CD14-positive monocyte (primary cell): ENCODE measurements around the gene CCND3. TPM values are rescaled to one million over a fixed set of nuclear protein-coding genes. Genes with fewer than 3 reads are reported as not detected.

Experiments used
- DNase-seq, 3 donors: peaks; one replicate each; pipeline ENCODE4 v3.0.0-alpha.2; 2011 to 2022
- H2AFZ ChIP-seq: 2 replicates; pipeline ENCODE4 v1.6.0; 2012; ENCODE audit warnings: mild to moderate bottlenecking, low read depth, low read length, inconsistent platforms; ENCODE audit not compliant: insufficient read depth, poor library complexity, severe bottlenecking
- H3K27ac ChIP-seq, 2 donors: 1 replicate in 1 of 2; 2 replicates in 1 of 2; pipeline ENCODE4 v1.5.1; 2012 to 2013; ENCODE audit warnings: low read length in 2 of 2, control low read depth in 1 of 2, inconsistent platforms in 1 of 2, low read depth in 1 of 2, mild to moderate bottlenecking in 1 of 2
- H3K27me3 ChIP-seq, 2 donors: one replicate each; pipeline versions ENCODE4 v1.6.0 to v1.6.1; 2011 to 2013; ENCODE audit warnings: low read length in 2 of 2; ENCODE audit not compliant: control insufficient read depth in 2 of 2, insufficient read depth in 2 of 2
- H3K36me3 ChIP-seq, 2 donors: replicated peaks in 1 of 2; 1 replicate in 1 of 2; 2 replicates in 1 of 2; pipeline versions ENCODE4 v1.5.1 to v1.6.1; 2012 to 2013; ENCODE audit warnings: low read length in 2 of 2, control low read depth in 1 of 2, inconsistent platforms in 1 of 2, mild to moderate bottlenecking in 1 of 2; ENCODE audit not compliant: insufficient read depth in 2 of 2, control insufficient read depth in 1 of 2
- H3K4me1 ChIP-seq, 2 donors: 1 replicate in 1 of 2; 2 replicates in 1 of 2; pipeline versions ENCODE4 v1.5.1 to v1.6.1; 2012 to 2013; ENCODE audit warnings: low read length in 2 of 2, control low read depth in 1 of 2, inconsistent platforms in 1 of 2, mild to moderate bottlenecking in 1 of 2, moderate library complexity in 1 of 2; ENCODE audit not compliant: insufficient read depth in 2 of 2, control insufficient read depth in 1 of 2
- H3K4me2 ChIP-seq: replicated peaks from 2 replicates; pipeline ENCODE3; 2012; ENCODE audit warnings: low read length, moderate library complexity, mild to moderate bottlenecking; ENCODE audit not compliant: poor library complexity, severe bottlenecking; ENCODE audit errors: extremely low read depth
- H3K4me3 ChIP-seq, 3 experiments: fragments of 200-600 bp in 1 of 3; sonication (generic) in 1 of 3; replicated peaks in 1 of 3; 1 replicate in 2 of 3; 2 replicates in 1 of 3; pipeline ENCODE4 v1.5.1; 2011 to 2013; ENCODE audit warnings: low read length in 3 of 3, mild to moderate bottlenecking in 3 of 3, control low read depth in 2 of 3, low read depth in 2 of 3, inconsistent platforms in 1 of 3, moderate library complexity in 1 of 3
- H3K79me2 ChIP-seq: 2 replicates; pipeline ENCODE4 v1.6.0; 2012; ENCODE audit warnings: mild to moderate bottlenecking, control low read depth, inconsistent platforms, low read length, moderate library complexity; ENCODE audit not compliant: insufficient read depth
- H3K9ac ChIP-seq: 2 replicates; pipeline ENCODE4 v1.6.0; 2017; ENCODE audit warnings: low read length, mild to moderate bottlenecking; ENCODE audit not compliant: insufficient read depth, poor library complexity, severe bottlenecking
- H3K9me3 ChIP-seq, 2 donors: replicated peaks in 1 of 2; 1 replicate in 1 of 2; 2 replicates in 1 of 2; pipeline versions ENCODE4 v1.5.1 to v1.6.1; 2012 to 2013; ENCODE audit warnings: low read length in 2 of 2, control low read depth in 1 of 2; ENCODE audit not compliant: control insufficient read depth in 1 of 2, insufficient read depth in 1 of 2
- H4K20me1 ChIP-seq: 2 replicates; pipeline ENCODE4 v1.6.0; 2012; ENCODE audit warnings: mild to moderate bottlenecking, low read length, control low read depth, moderate library complexity; ENCODE audit not compliant: insufficient read depth
- H3K27ac Mint-ChIP-seq, 7 donors: one replicate each; pipeline ENCODE4 v1.8.0; 2020; ENCODE audit warnings: mild to moderate bottlenecking in 7 of 7, mixed read lengths in 7 of 7, moderate library complexity in 6 of 7, inconsistent platforms in 2 of 7
- H3K27me3 Mint-ChIP-seq, 3 donors: one replicate each; pipeline ENCODE4 v1.8.0; 2021 to 2022; ENCODE audit warnings: low read depth in 3 of 3, mild to moderate bottlenecking in 3 of 3, mixed read lengths in 3 of 3, moderate library complexity in 3 of 3, inconsistent platforms in 1 of 3
- H3K36me3 Mint-ChIP-seq, 2 donors: one replicate each; pipeline ENCODE4 v1.8.0; 2020; ENCODE audit warnings: mixed read lengths in 2 of 2, inconsistent platforms in 1 of 2, mild to moderate bottlenecking in 1 of 2
- H3K4me1 Mint-ChIP-seq: one replicate; pipeline ENCODE4 v1.8.0; 2020; ENCODE audit warnings: mild to moderate bottlenecking, mixed read lengths
- H3K4me3 Mint-ChIP-seq, 2 donors: one replicate each; pipeline ENCODE4 v1.8.0; 2020; ENCODE audit warnings: mild to moderate bottlenecking in 2 of 2, mixed read lengths in 2 of 2, moderate library complexity in 1 of 2
- H3K9me3 Mint-ChIP-seq, 7 donors: one replicate each; pipeline ENCODE4 v1.8.0; 2020 to 2022; ENCODE audit warnings: mixed read lengths in 7 of 7, mild to moderate bottlenecking in 6 of 7, moderate library complexity in 6 of 7, inconsistent platforms in 2 of 7
- WGBS: methylation state at CpG from one replicate; pipeline ENCODE4 v1.1.5; 2013; ENCODE audit warnings: missing lambda C conversion rate; ENCODE audit not compliant: insufficient coverage; 5-methylcytosine and 5-hydroxymethylcytosine counted together
- intact Hi-C, 2 donors: fragments of 100-400 bp; cut with micrococcal nuclease; formaldehyde crosslinking; loops; one replicate each; pipeline versions ENCODE4 v1.15.0 to v1.15.1; 2023
- polyA plus RNA-seq, 3 donors: library from polyadenylated mRNA; depleted of rRNA in 1 of 3; unstranded in 2 of 3; stranded (reverse) in 1 of 3; fragments of 300-500 nt in 2 of 3; fragments of >200 nt in 1 of 3; fragmentation: Illumina TruSeq in 2 of 3; gene quantifications; 1 replicate in 2 of 3; 2 replicates in 1 of 3; pipeline ENCODE4 v1.2.3, GENCODE V29; 2012 to 2021
- TF ChIP-seq, protein P1 (sequence below): fragments of 200-600 bp; IDR thresholded peaks from one replicate; pipeline ENCODE4 v1.8.0; 2022; ENCODE audit warnings: antibody characterized with exemption, mild to moderate bottlenecking

Gene CCND3
- polyA plus RNA-seq, 3 donors = 166 to 273 (median 259) TPM

DNA sequence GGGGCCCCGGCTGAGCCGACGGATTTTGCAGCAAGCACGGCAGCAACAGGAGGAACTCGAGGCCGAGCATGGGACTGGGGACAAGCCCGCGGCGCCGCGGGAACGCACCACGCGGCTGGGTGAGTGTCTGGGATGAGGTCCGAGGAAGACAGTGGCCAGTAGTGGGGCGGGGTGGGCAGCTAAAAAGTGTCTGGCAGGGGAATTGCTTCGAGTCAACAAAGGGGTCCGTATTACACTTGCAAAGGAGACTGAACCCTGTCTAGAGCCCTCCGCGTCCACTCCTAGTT lies 20.0 kb downstream of the CCND3 start:
- peak overlapping the region; percentile 99 for H2AFZ ChIP-seq
- H3K27me3 Mint-ChIP-seq = peaks cover 0 to 6% (median 1%) of the 10 kb centered on the region in 3 donors

GRCh38 chr6:41920921-41921711 lies 20.5 kb downstream of the CCND3 start, which contains the start of the genes BYSL and MED20:
Gene BYSL (plus strand): TSS chr6:41921499. CDS start chr6:41921563, 64 bp downstream.
Gene MED20 (minus strand): TSS chr6:41921139. CDS start chr6:41921018, 121 bp downstream.
- peaks cover 0 to 25% of the 10 kb centered on the region in 2 donors for H3K36me3 ChIP-seq
- intact Hi-C loops = loop anchor here (2.0 to 5.0 kb wide), 4 partner anchors 20 to 134 kb away; partner anchors contain the start of genes TOMM6 (in 2 of the 2) and CCND3 (in 1 of the 2)
- peak within 1 kb of the TSS; percentile 77 for H3K9ac ChIP-seq
- peaks cover 0 to 1% (median 0%) of the 10 kb centered on the region in 7 donors for H3K9me3 Mint-ChIP-seq
- no peaks in the 10 kb centered on the region for H3K9me3 ChIP-seq
- peak within 1 kb of the TSS; percentile 99 for H3K4me2 ChIP-seq
- H3K27ac ChIP-seq = peak within 1 kb of the TSS; percentile 90 to 92
- peaks cover 0 to 6% (median 1%) of the 10 kb centered on the region in 3 donors for H3K27me3 Mint-ChIP-seq
- H3K36me3 Mint-ChIP-seq = peaks cover 19 to 25% of the 10 kb centered on the region in 2 donors
- H3K27me3 ChIP-seq = no peaks in the 10 kb centered on the region
- TF ChIP-seq, protein P1, sequence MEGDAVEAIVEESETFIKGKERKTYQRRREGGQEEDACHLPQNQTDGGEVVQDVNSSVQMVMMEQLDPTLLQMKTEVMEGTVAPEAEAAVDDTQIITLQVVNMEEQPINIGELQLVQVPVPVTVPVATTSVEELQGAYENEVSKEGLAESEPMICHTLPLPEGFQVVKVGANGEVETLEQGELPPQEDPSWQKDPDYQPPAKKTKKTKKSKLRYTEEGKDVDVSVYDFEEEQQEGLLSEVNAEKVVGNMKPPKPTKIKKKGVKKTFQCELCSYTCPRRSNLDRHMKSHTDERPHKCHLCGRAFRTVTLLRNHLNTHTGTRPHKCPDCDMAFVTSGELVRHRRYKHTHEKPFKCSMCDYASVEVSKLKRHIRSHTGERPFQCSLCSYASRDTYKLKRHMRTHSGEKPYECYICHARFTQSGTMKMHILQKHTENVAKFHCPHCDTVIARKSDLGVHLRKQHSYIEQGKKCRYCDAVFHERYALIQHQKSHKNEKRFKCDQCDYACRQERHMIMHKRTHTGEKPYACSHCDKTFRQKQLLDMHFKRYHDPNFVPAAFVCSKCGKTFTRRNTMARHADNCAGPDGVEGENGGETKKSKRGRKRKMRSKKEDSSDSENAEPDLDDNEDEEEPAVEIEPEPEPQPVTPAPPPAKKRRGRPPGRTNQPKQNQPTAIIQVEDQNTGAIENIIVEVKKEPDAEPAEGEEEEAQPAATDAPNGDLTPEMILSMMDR = peak; percentile 99
- DNase-seq = peak; percentile 96 to 99 (median 97)
- peak within 1 kb of the TSS; percentile 78 to 91 (median 81) for H3K4me3 ChIP-seq
- peaks cover 28 to 42% of the 10 kb centered on the region in 2 donors for H3K4me1 ChIP-seq
- WGBS = under 1% methylated on average over 55 of the region's 55 CpGs
- peak within 1 kb of the TSS; percentile 98 to 100 for H3K4me3 Mint-ChIP-seq
- H2AFZ ChIP-seq = peak within 1 kb of the TSS; percentile 99
- peaks cover 70% of the 10 kb centered on the region for H3K79me2 ChIP-seq
- H4K20me1 ChIP-seq = peaks cover 7% of the 10 kb centered on the region
- peaks cover 38% of the 10 kb centered on the region for H3K4me1 Mint-ChIP-seq
- H3K27ac Mint-ChIP-seq = peak within 1 kb of the TSS; percentile 98 to 100 (median 100)

More for the DNA sequence above, 20.0 kb downstream of the CCND3 start:
- Histone ChIP-seq H4K20me1 (peaks cover 7% of the 10 kb centered on the region), H3K79me2 (peaks cover 71% of the 10 kb centered on the region), H3K36me3 (peaks cover 0 to 20% of the 10 kb centered on the region in 2 donors), H3K4me3 (peak overlapping the region; percentile 78 to 91 (median 81)), H3K4me2 (peak overlapping the region; percentile 99), H3K27me3 (no peaks in the 10 kb centered on the region), H3K9ac (peak overlapping the region; percentile 77), H3K4me1 (peaks cover 28 to 42% of the 10 kb centered on the region in 2 donors), H3K27ac (peak overlapping the region; percentile 90 to 92), H3K9me3 (no peaks in the 10 kb centered on the region)
- intact Hi-C loops = loop anchor here (2.0 to 5.0 kb wide), 4 partner anchors 19 to 135 kb away; partner anchors contain the start of genes TOMM6 (in 2 of the 2) and CCND3 (in 1 of the 2)
- WGBS = under 1% methylated on average over 16 of the region's 20 CpGs
- Mint-ChIP-seq H3K27ac (peak overlapping the region; percentile 98 to 100 (median 100)), H3K36me3 (peaks cover 17 to 20% of the 10 kb centered on the region in 2 donors), H3K4me3 (peak overlapping the region; percentile 98 to 100), H3K4me1 (peaks cover 38% of the 10 kb centered on the region), H3K9me3 (peaks cover 0 to 1% (median 0%) of the 10 kb centered on the region in 7 donors)
- no peak for DNase-seq
- TF ChIP-seq, protein P1 = no peak
